D341Med (cell line): Measurements from ENCODE around the gene PPHLN1.

Source experiments
- DNase-seq: peaks from one replicate; pipeline ENCODE4 v3.0.0; 2012; ENCODE audit warnings: low spot score

PPHLN1 gene

GRCh38 chr12:42325653-42326474, at the start of gene PPHLN1, which contains the start of gene ZCRB1:
Gene PPHLN1, plus strand, starts transcription at chr12:42326167. Its CDS starts 9,736 bp downstream, at chr12:42335903.
Gene ZCRB1, minus strand, starts transcription at chr12:42326094. Its CDS starts 1,992 bp downstream, at chr12:42324102.
- peak; percentile 93 for DNase-seq

GRCh38 chr12:42277396-42278127, 48.4 kb upstream of the PPHLN1 start:
- DNase-seq: no peak

- no peak for DNase-seq
These were observed 47.8 kb upstream of the PPHLN1 start for GRCh38 chr12:42278128-42278510.

- no peak for DNase-seq
These were observed 44.7 kb upstream of the PPHLN1 start for GRCh38 chr12:42281278-42281677.

GRCh38 chr12:42281844-42282243, 44.1 kb upstream of the PPHLN1 start:
- no peak for DNase-seq

GRCh38 chr12:42282294-42282693, 43.7 kb upstream of the PPHLN1 start:
- DNase-seq: no peak

GRCh38 chr12:42283739-42284138, 42.2 kb upstream of the PPHLN1 start:
- no peak for DNase-seq

- no peak for DNase-seq
These were observed 41.8 kb upstream of the PPHLN1 start for GRCh38 chr12:42284157-42284556.

GRCh38 chr12:42284876-42285275, 41.1 kb upstream of the PPHLN1 start:
- no peak for DNase-seq

GRCh38 chr12:42285431-42285830, 40.5 kb upstream of the PPHLN1 start:
- DNase-seq: no peak

- no peak for DNase-seq
These were observed 39.2 kb upstream of the PPHLN1 start for GRCh38 chr12:42286741-42287140.

- DNase-seq: no peak
These were observed 37.4 kb upstream of the PPHLN1 start for GRCh38 chr12:42288544-42288943.

- no peak for DNase-seq
These were observed 34.3 kb upstream of the PPHLN1 start for GRCh38 chr12:42291680-42292079.

GRCh38 chr12:42296503-42297109, 29.4 kb upstream of the PPHLN1 start:
- DNase-seq: peak; percentile 35

- DNase-seq: no peak
These were observed 27.1 kb upstream of the PPHLN1 start for GRCh38 chr12:42298887-42299286.

GRCh38 chr12:42299392-42300308, 26.3 kb upstream of the PPHLN1 start:
- DNase-seq: no peak

GRCh38 chr12:42306297-42306696, 19.7 kb upstream of the PPHLN1 start:
- DNase-seq: no peak

GRCh38 chr12:42308390-42308789, 17.6 kb upstream of the PPHLN1 start:
- DNase-seq: no peak

GRCh38 chr12:42309996-42310395, 16.0 kb upstream of the PPHLN1 start:
- no peak for DNase-seq

GRCh38 chr12:42315108-42315507, 10.9 kb upstream of the PPHLN1 start:
- DNase-seq: no peak

- no peak for DNase-seq
These were observed 5.2 kb upstream of the PPHLN1 start for GRCh38 chr12:42320796-42321195.

GRCh38 chr12:42322567-42322966, 3.4 kb upstream of the PPHLN1 start:
- DNase-seq: no peak
